Measurements from ENCODE around the gene RCSD1. TPM values are rescaled to one million over a fixed set of nuclear protein-coding genes. Genes with fewer than 3 reads are reported as not detected.

RCSD1 gene
- total and polyA plus RNA-seq, 2 donors (not counting 3 experiments of a cell fraction or from before 2014, with no cell fraction given), result 0.08 to 1.00 TPM

GRCh38 chr1:167616521-167616920 is 13.5 kb upstream of the RCSD1 start:
- H3K9me3 ChIP-seq (replicated peaks; ENCODE audit: control insufficient read depth, insufficient read depth, low read length), result no peaks in the 10 kb centered on the region
- no peaks in the 10 kb centered on the region for H4K20me1 ChIP-seq (replicated peaks; ENCODE audit: control insufficient read depth, extremely low read depth, insufficient read depth, low read length)
- no peak for TF ChIP-seq MYC (IDR thresholded peaks at IDR 0.05; ENCODE audit: low read depth, low read length)
- TF ChIP-seq, protein P1, sequence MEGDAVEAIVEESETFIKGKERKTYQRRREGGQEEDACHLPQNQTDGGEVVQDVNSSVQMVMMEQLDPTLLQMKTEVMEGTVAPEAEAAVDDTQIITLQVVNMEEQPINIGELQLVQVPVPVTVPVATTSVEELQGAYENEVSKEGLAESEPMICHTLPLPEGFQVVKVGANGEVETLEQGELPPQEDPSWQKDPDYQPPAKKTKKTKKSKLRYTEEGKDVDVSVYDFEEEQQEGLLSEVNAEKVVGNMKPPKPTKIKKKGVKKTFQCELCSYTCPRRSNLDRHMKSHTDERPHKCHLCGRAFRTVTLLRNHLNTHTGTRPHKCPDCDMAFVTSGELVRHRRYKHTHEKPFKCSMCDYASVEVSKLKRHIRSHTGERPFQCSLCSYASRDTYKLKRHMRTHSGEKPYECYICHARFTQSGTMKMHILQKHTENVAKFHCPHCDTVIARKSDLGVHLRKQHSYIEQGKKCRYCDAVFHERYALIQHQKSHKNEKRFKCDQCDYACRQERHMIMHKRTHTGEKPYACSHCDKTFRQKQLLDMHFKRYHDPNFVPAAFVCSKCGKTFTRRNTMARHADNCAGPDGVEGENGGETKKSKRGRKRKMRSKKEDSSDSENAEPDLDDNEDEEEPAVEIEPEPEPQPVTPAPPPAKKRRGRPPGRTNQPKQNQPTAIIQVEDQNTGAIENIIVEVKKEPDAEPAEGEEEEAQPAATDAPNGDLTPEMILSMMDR (IDR thresholded peaks at IDR 0.05; ENCODE audit: extremely low read depth in 1 of 2, insufficient read depth in 1 of 2, low read depth in 1 of 2, low read length in 2 of 2), result no peak
- no peak for DNase-seq (ENCODE audit: low read depth, low spot score)
- no peaks in the 10 kb centered on the region for H3K79me2 ChIP-seq (ENCODE audit: control insufficient read depth, insufficient read depth, low read length)
- no peak overlapping the region for H3K4me2 ChIP-seq (ENCODE audit: insufficient read depth, low read length)
- no TSS peak for BruUV-seq (replicated peaks)
- H3K9me1 ChIP-seq (replicated peaks; ENCODE audit: control insufficient read depth, extremely low read depth, insufficient read depth, low read length), result no peaks in the 10 kb centered on the region
- no peaks in the 10 kb centered on the region for H3K4me1 ChIP-seq (ENCODE audit: control insufficient read depth, extremely low read depth, insufficient read depth, low read length)
- H3K9ac ChIP-seq (replicated peaks; ENCODE audit: extremely low read depth, insufficient read depth, low read length), result no peak overlapping the region
- H3K27me3 ChIP-seq (ENCODE audit: control insufficient read depth in 2 of 2, insufficient read depth in 2 of 2, low read length in 2 of 2), result no peaks in the 10 kb centered on the region
- dilution Hi-C loops (cut with MboI; ENCODE audit: extremely low pct_ligation_motif_present, low sequenced_read_pairs) (no loop called here), intact Hi-C loops (cut with micrococcal nuclease) (loop anchor here (5.0 kb wide), 1 partner anchor 41 kb away; no protein-coding TSS in a partner anchor)
- CTCF ChIA-PET, result interaction anchor here (0.9 kb wide), 1 partner anchor 61 kb away, joined by 3 read pairs; no protein-coding TSS in a partner anchor
- FAIRE-seq, result no peak
- no peak overlapping the region for H2AFZ ChIP-seq (ENCODE audit: low read depth, low read length)
- no peak overlapping the region for H3K4me3 ChIP-seq (replicated peaks in 1 of 3; ENCODE audit: insufficient read depth in 1 of 3, low read depth in 1 of 3, low read length in 3 of 3)
- no peaks in the 10 kb centered on the region for H3K36me3 ChIP-seq (ENCODE audit: control insufficient read depth in 2 of 2, extremely low read depth in 1 of 2, insufficient read depth in 2 of 2, low read length in 2 of 2)
- POLR2A ChIA-PET, result no interaction called here
- no peak overlapping the region for H3K27ac ChIP-seq (ENCODE audit: insufficient read depth, low read depth, low read length)

DNA sequence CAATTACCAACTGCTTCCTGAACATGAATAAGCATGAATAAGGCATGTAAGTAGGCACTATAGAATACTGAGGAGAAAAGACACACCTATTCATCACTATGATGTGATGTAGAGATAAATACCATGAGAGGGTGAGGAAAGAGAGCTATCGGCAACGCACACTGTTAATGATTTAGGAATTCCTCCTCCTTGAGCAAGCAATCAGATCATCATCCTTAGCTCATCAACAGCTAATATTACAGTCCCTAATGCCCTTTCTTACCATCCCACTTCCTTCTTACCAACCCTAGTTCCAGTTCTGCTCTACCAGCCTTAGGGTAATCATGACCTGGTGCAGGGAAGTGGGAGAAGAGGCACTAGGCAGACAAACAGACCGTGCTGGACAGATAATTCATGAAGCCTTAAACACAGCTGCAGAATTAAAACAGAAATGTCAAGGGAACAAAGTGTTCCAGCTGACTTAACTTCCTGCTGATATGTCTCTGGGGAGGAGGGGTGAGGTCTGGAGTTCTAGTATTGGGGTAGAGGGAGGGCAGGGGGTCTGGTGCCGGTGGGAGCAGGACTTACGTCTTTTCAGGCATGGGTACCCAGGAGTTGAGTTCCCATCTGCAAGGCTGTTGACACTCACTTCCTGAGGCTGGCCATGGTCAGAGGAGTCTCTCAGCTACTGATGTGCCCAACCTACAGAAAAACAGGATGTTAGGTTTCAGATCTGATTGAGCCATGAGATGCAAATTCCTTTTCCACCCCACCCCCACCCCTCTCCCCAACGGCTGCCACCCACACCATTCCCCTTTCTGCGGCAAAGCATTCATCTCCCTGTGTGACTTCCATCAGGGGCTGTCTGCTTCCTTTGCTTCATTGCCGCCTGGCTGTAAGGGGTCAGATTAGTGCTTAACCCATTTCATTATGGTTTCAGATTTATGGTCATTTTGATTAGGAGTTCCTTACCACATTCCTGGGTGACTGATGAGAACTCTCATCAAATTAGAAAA is 12.6 kb upstream of the RCSD1 start:
- peak; percentile 34 for DNase-seq (ENCODE audit: low read depth, low spot score)
- no peak overlapping the region for H3K27ac ChIP-seq (ENCODE audit: insufficient read depth, low read depth, low read length)
- intact Hi-C loops (cut with micrococcal nuclease), result loop anchor here (5.0 kb wide), 1 partner anchor 40 kb away; no protein-coding TSS in a partner anchor

More for the DNA sequence above, 12.6 kb upstream of the RCSD1 start:
- CTCF ChIA-PET, result interaction anchor here (0.9 kb wide), 1 partner anchor 61 kb away, joined by 3 read pairs; no protein-coding TSS in a partner anchor
- no peaks in the 10 kb centered on the region for H4K20me1 ChIP-seq (replicated peaks; ENCODE audit: control insufficient read depth, extremely low read depth, insufficient read depth, low read length)
- H2AFZ ChIP-seq (ENCODE audit: low read depth, low read length), result no peak overlapping the region
- H3K27me3 ChIP-seq (ENCODE audit: control insufficient read depth in 2 of 2, insufficient read depth in 2 of 2, low read length in 2 of 2), result no peaks in the 10 kb centered on the region
- no peaks in the 10 kb centered on the region for H3K4me1 ChIP-seq (ENCODE audit: control insufficient read depth, extremely low read depth, insufficient read depth, low read length)
- H3K9ac ChIP-seq (replicated peaks; ENCODE audit: extremely low read depth, insufficient read depth, low read length), result no peak overlapping the region
- H3K4me3 ChIP-seq (replicated peaks in 1 of 3; ENCODE audit: insufficient read depth in 1 of 3, low read depth in 1 of 3, low read length in 3 of 3), result no peak overlapping the region
- H3K9me3 ChIP-seq (replicated peaks; ENCODE audit: control insufficient read depth, insufficient read depth, low read length), result no peaks in the 10 kb centered on the region
- dilution Hi-C loops (cut with MboI; ENCODE audit: extremely low pct_ligation_motif_present, low sequenced_read_pairs), result no loop called here
- peak; percentile 15 for FAIRE-seq
- H3K4me2 ChIP-seq (ENCODE audit: insufficient read depth, low read length), result no peak overlapping the region
- BruUV-seq (replicated peaks), result no TSS peak
- POLR2A ChIA-PET, result no interaction called here
- no peaks in the 10 kb centered on the region for H3K79me2 ChIP-seq (ENCODE audit: control insufficient read depth, insufficient read depth, low read length)
- H3K9me1 ChIP-seq (replicated peaks; ENCODE audit: control insufficient read depth, extremely low read depth, insufficient read depth, low read length), result no peaks in the 10 kb centered on the region
- TF ChIP-seq, protein P2, sequence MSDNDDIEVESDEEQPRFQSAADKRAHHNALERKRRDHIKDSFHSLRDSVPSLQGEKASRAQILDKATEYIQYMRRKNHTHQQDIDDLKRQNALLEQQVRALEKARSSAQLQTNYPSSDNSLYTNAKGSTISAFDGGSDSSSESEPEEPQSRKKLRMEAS (IDR thresholded peaks at IDR 0.05; ENCODE audit: insufficient read depth, insufficient read length), result no peak
- TF ChIP-seq, protein P1 (IDR thresholded peaks at IDR 0.05; ENCODE audit: extremely low read depth in 1 of 2, insufficient read depth in 1 of 2, low read depth in 1 of 2, low read length in 2 of 2), result no peak
- TF ChIP-seq MYC (IDR thresholded peaks at IDR 0.05; ENCODE audit: low read depth, low read length), result no peak
- no peak for TF ChIP-seq GATA2 (IDR thresholded peaks at IDR 0.05; ENCODE audit: insufficient read depth, insufficient read length, low read depth, low read length)
- TF ChIP-seq JUN (IDR thresholded peaks at IDR 0.05; ENCODE audit: borderline replicate concordance, insufficient read depth, insufficient read length, low read depth), result no peak
- no peak for TF ChIP-seq POLR2AphosphoS5 (IDR thresholded peaks at IDR 0.05; ENCODE audit: insufficient read depth, low read depth, low read length)
- TF ChIP-seq POLR2A (IDR thresholded peaks at IDR 0.05; ENCODE audit: low read depth, low read length), result no peak
- TF ChIP-seq EZH2 (IDR thresholded peaks at IDR 0.05; ENCODE audit: borderline replicate concordance, low read depth, low read length, severe bottlenecking), result no peak
- TF ChIP-seq FOS (IDR thresholded peaks at IDR 0.05; ENCODE audit: borderline replicate concordance, insufficient read depth, low read length), result no peak
- no peaks in the 10 kb centered on the region for H3K36me3 ChIP-seq (ENCODE audit: control insufficient read depth in 2 of 2, extremely low read depth in 1 of 2, insufficient read depth in 2 of 2, low read length in 2 of 2)
